Neural crest cell (in vitro differentiated cells): ENCODE measurements around the gene PRG2. TPM values are rescaled to one million over a fixed set of nuclear protein-coding genes. Genes with fewer than 3 reads are reported as not detected.

Experiments used
- DNase-seq: peaks from one replicate; pipeline ENCODE4 v3.0.0; 2021; ENCODE audit warnings: low read depth, mixed read lengths, low spot score
- H3K27ac Mint-ChIP-seq: one replicate; pipeline ENCODE4 v1.8.0; 2021; ENCODE audit warnings: mild to moderate bottlenecking, mixed read lengths; ENCODE audit not compliant: unreplicated experiment
- H3K27me3 Mint-ChIP-seq: 2 replicates; pipeline ENCODE4 v1.8.0; 2021; ENCODE audit warnings: low read depth, mild to moderate bottlenecking, mixed read lengths
- H3K36me3 Mint-ChIP-seq: 2 replicates; pipeline ENCODE4 v1.8.0; 2021; ENCODE audit warnings: low read depth, mild to moderate bottlenecking, mixed read lengths
- H3K4me1 Mint-ChIP-seq: 2 replicates; pipeline ENCODE4 v1.8.0; 2021; ENCODE audit warnings: mixed read lengths
- H3K4me3 Mint-ChIP-seq: one replicate; pipeline ENCODE4 v1.8.0; 2021; ENCODE audit warnings: mild to moderate bottlenecking, mixed read lengths
- H3K9me3 Mint-ChIP-seq: 2 replicates; pipeline ENCODE4 v1.8.0; 2021; ENCODE audit warnings: mixed read lengths
- CTCF ChIP-seq: fragments of 200-600 bp; sonication (generic); conservative IDR thresholded peaks from 2 replicates; pipeline ENCODE4 v1.5.0; 2021; ENCODE audit warnings: antibody characterized with exemption, mild to moderate bottlenecking
- total RNA-seq: library from RNA; stranded (reverse); gene quantifications from 2 replicates; pipeline ENCODE4 v1.2.1, GENCODE V29; 2021

The PRG2 gene
- total RNA-seq, 1 donor from 2014 or later, result not detected

GRCh38 chr11:57424137-57424791 is 33.8 kb upstream of the PRG2 start:
- DNase-seq, result no peak
- peaks cover 8% of the 10 kb centered on the region for H3K36me3 Mint-ChIP-seq
- H3K27me3 Mint-ChIP-seq, result peaks cover 9% of the 10 kb centered on the region
- H3K27ac Mint-ChIP-seq, result peak overlapping the region; percentile 78
- TF ChIP-seq CTCF, result no peak
- H3K4me3 Mint-ChIP-seq, result peak overlapping the region; percentile 21
- no peaks in the 10 kb centered on the region for H3K9me3 Mint-ChIP-seq
- H3K4me1 Mint-ChIP-seq, result peaks cover 36% of the 10 kb centered on the region

GRCh38 chr11:57422669-57423068 is 32.2 kb upstream of the PRG2 start:
- Mint-ChIP-seq H3K9me3 (no peaks in the 10 kb centered on the region), H3K27me3 (peaks cover 3% of the 10 kb centered on the region), H3K4me3 (no peak overlapping the region), H3K36me3 (peaks cover 12% of the 10 kb centered on the region), H3K27ac (no peak overlapping the region), H3K4me1 (peaks cover 35% of the 10 kb centered on the region)
- TF ChIP-seq CTCF, result no peak
- DNase-seq, result no peak

- Mint-ChIP-seq H3K4me1 (peaks cover 27% of the 10 kb centered on the region), H3K9me3 (no peaks in the 10 kb centered on the region), H3K27ac (no peak overlapping the region), H3K36me3 (peaks cover 19% of the 10 kb centered on the region), H3K4me3 (no peak overlapping the region), H3K27me3 (no peaks in the 10 kb centered on the region)
- DNase-seq, result no peak
- no peak for TF ChIP-seq CTCF
Observed at GRCh38 chr11:57421805-57422204, 31.4 kb upstream of the PRG2 start.

DNA sequence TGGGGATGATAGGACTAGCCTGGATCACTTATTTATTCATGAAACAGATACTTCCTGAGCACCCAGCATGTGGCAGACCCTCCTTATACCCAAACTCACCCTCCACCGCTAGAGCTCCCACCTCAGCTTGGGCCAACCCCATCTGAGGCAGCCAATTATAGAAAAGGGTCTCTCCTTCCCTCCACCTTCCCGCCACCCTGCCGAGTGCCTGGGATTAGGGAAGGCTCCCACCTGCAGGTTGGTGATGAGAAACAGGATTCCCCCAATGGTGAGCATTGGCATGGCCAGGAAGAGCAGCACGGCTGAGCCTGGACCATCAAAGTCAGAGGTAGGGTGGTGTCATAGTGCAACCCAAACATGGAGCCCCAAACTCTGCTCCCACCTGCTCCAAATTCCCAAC is 30.6 kb upstream of the PRG2 start:
- Mint-ChIP-seq H3K9me3 (no peaks in the 10 kb centered on the region), H3K27ac (no peak overlapping the region), H3K36me3 (peaks cover 20% of the 10 kb centered on the region), H3K4me3 (no peak overlapping the region), H3K27me3 (no peaks in the 10 kb centered on the region), H3K4me1 (peaks cover 21% of the 10 kb centered on the region)
- TF ChIP-seq CTCF, result no peak
- DNase-seq, result no peak

- H3K4me1 Mint-ChIP-seq, result peaks cover 5% of the 10 kb centered on the region
- H3K9me3 Mint-ChIP-seq, result no peaks in the 10 kb centered on the region
- peaks cover 28% of the 10 kb centered on the region for H3K36me3 Mint-ChIP-seq
- no peak for DNase-seq
- TF ChIP-seq CTCF, result no peak
- no peak overlapping the region for H3K27ac Mint-ChIP-seq
- H3K4me3 Mint-ChIP-seq, result no peak overlapping the region
- no peaks in the 10 kb centered on the region for H3K27me3 Mint-ChIP-seq
Observed at GRCh38 chr11:57419146-57419545, 28.7 kb upstream of the PRG2 start.
